Measurements from ENCODE around the gene CRNKL1.
"Not testable (repeated sequence)": the region's sequence is repeated elsewhere in the genome, so short reads cannot be mapped to it uniquely, and the experiment has no call there.

The CRNKL1 gene

GRCh38 chr20:20003955-20004322 lies 48.3 kb downstream of the CRNKL1 start:
- not testable (repeated sequence) for DNase-seq

DNA sequence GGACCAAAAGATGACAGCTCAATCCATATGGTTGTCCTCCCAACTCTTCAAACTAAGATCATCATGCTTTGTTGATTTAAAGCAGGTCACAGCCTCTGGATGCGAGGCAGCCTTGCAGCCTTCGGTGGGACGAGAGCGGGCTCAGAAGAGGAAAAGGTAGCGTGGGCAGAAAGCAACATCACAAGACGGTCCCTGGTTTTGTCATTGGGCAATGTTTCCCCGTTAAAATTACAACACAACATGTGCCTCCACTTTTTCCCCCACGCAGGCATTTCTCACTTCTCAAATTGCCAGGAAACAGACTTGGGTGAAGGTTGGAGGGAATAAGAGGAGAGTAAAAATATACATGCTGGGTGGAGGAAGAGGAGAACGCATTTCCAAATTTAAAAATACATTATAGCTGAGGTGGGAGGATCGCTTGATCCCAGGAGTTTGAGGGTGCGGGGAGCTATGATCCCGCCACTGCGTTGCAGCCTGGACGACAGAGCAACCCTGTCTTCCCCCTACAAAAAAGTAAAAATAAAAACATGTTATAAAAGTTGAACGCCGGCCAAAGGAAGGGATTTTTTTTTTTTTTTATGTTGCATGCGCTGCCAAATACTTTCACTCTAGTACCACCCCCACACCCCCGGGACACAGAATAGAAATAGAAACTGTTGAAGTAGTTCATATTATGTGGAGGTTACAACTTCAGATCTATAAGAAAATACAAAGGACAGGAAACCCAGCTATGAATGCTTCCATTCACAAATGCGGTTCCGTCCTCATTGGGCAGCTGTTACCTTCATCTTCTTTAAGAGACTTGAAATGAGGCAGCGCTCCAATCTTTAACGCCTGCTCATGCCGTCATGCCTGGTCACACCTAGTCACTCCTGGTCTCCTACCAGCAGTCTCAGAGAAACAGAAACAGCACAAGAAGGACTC lies 49.0 kb downstream of the CRNKL1 start:
- DNase-seq = no peak

DNA sequence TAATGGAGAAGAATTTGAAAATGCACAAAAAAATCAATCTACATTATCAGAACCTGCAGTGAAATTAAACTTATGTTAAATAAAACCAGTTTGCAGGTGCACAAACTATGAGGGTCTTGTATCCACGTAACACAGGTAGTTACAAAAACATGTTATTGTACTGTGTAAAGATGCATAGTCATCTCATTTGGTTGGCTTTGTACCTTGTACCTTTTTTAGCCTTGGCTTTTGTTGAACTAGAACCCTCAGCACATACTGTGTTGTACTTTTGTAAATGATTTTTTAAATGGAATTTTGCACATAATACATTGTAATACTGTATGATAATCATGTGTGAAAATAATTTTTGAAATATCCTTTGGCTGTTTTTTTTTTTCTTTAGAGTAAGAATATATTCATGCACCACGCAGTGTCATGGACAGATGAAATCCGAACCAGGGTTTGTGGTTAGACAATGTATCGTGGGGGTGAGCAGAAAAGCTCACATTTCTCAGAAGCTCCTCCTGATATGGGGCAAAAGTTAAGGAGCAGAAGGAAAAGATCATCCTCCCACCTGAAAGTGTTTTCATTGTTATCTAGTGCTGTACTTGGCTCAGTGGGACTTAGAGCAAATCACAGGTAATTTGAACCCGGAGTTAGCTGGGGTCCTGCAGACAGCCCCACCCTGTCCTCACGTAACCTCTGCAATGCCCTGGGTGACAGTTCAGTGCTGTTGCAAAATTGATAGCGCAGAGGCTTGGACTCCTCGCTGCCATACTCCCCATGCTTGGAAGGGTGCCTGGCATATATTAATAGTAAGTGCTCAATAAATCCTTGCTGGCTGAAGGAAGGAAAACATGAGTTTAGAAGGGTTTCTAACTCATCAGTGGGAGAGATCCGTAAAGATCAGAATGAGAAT lies 49.9 kb downstream of the CRNKL1 start:
- DNase-seq = no peak

DNA sequence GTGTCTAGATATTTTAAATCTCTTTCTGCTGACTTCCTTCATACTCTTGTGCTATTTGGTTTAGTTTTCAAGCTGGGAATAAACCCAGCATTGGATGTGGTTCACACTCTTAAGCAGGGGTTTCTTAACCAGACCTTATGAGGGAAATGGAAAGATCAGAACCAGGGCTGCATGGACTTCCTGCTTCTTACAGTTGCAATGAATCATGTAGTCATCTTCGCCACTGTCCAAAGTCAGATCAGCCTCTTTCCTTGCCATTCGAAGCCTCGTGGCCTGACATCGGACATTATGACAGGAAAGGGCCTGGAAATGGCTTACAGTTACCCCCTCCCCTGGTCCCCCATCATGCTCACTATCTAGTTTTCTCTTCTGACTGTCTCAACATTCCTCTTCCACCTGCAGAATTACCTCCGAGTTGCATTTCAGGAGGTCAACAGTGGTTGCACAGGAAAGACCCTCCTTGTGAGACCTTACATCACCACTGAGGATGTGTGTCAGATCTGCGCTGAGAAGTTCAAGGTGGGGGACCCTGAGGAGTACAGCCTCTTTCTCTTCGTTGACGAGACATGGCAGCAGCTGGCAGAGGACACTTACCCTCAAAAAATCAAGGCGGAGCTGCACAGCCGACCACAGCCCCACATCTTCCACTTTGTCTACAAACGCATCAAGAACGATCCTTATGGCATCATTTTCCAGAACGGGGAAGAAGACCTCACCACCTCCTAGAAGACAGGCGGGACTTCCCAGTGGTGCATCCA lies 51.9 kb downstream of the CRNKL1 start:
- DNase-seq = no peak

- no peak for DNase-seq
These were observed 53.1 kb downstream of the CRNKL1 start for GRCh38 chr20:19998990-19999705.

GRCh38 chr20:19996917-19997316 lies 55.3 kb downstream of the CRNKL1 start:
- DNase-seq = no peak

DNA sequence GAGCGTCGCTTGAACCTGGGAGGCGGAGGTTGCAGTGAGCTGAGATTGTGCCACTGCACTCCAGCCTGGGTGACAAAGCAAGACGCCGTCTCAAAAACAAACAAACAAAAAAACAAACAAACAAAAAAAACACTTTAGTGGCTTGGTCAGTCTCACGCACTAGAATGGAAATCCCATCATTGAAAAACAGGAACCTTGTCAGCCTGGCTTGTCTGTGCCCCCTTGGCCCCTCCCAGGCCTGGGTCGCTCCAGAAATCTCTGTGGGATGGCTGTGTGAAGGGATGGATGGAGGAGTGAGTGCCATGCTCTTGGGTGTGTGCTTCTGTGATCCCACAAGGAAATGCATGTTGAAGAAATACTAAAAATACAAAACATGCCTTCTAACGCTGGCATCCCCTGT lies 56.0 kb downstream of the CRNKL1 start:
- no peak for DNase-seq

DNA sequence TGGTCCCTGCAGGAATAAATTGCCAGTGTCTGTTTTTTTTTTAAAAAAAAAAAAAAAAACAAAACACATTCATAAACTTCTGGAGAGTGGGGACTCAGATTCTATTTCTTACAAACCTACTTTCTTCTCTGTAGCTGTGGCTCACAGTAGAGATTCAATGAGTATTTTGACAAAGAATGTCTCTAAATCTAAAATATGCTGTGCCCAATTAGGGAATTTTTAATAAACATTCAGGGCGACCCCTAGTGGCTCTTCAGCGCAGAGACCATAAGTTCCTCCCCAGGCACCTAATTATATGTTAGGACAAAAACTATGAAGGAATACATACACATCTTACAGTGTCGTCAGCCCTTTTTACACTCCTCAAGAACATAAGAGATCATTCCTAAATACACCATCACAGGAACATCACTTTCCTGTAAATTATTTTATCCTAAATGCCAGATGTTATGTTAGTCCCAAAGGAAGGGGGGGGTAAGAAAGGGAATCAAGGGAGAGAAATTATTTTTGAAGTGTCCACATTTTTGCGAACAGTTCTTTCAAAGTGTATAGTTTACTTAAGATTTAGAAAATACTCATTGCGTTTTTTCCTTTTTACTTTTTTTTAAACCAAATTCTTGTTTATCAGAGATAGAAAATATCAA lies 56.9 kb downstream of the CRNKL1 start:
- peak; percentile 40 to 42 for DNase-seq

GRCh38 chr20:19993958-19994669 lies 58.2 kb downstream of the CRNKL1 start:
- DNase-seq = no peak

GRCh38 chr20:19992996-19993908 lies 59.0 kb downstream of the CRNKL1 start:
- DNase-seq = no peak

GRCh38 chr20:19991854-19992253 lies 60.4 kb downstream of the CRNKL1 start:
- DNase-seq = no peak

- no peak for DNase-seq
These were observed 61.0 kb downstream of the CRNKL1 start for GRCh38 chr20:19991308-19991707.

- no peak for DNase-seq
These were observed 61.4 kb downstream of the CRNKL1 start for GRCh38 chr20:19990850-19991249.

GRCh38 chr20:19987046-19987445 lies 65.2 kb downstream of the CRNKL1 start:
- no peak for DNase-seq

GRCh38 chr20:19986419-19986818 lies 65.8 kb downstream of the CRNKL1 start:
- no peak for DNase-seq
